ENCODE results near the gene ANKRD1. TPM values are rescaled to one million over a fixed set of nuclear protein-coding genes. Genes with fewer than 3 reads are reported as not detected.

ANKRD1 gene
- total RNA-seq, 1 experiment from 2014 or later, result 0.11 TPM

DNA sequence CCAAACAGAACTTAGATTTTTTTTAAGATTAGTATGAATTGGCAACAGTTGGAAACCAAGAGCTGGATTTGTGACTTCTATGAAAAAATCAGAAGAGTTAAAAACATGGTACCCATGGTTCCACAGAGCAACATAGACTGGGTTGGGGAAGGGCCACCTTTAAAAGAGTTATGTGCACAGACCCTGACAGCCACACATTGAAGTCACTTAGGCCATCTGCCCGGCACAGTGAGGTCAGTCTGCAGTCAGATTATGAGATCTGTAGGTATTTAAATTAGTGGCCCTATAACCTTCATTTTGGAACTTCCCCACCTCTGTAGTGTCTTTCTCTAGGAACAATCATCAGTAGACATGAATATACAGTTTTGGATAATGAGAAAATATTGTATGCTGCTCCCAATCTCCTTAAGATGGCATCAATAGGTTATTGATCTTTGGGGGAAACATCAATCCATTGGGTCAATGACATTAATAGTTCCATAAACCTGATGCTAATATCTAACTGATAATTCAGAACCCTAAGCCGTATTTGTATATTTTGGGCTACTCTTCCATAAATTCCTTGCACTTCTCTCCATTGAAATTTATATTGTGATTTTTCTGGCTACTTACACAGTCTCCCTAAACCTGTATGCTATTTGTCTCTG, 7.0 kb downstream of the ANKRD1 start:
- Histone ChIP-seq H2AFZ (ENCODE audit: low read length) (no peak overlapping the region), H3K27me3 (ENCODE audit: insufficient read depth, low read length) (peaks cover 41% of the 10 kb centered on the region; the same call in 1 of the 2 replicates), H3K23ac (ENCODE audit: insufficient read length, low read depth, low read length) (no peak overlapping the region), H3K4me1 (ENCODE audit: insufficient read depth, low read length) (no peaks in the 10 kb centered on the region), H2BK120ac (ENCODE audit: low read depth, low read length, poor library complexity, severe bottlenecking) (no peak overlapping the region), H3K23me2 (ENCODE audit: insufficient read length, low read depth, low read length, poor library complexity, severe bottlenecking) (no peaks in the 10 kb centered on the region), H3K18ac (ENCODE audit: insufficient read length, low read depth, low read length) (no peak overlapping the region), H3T11ph (ENCODE audit: low read length) (no peak overlapping the region), H2BK15ac (ENCODE audit: low read depth, low read length) (no peak overlapping the region), H4K5ac (ENCODE audit: insufficient read length, low read depth, low read length) (no peak overlapping the region), H2BK20ac (ENCODE audit: low read depth, low read length, poor library complexity, severe bottlenecking) (no peak overlapping the region), H3K14ac (ENCODE audit: insufficient read depth, low read length) (no peak overlapping the region), H4K8ac (replicated peaks; ENCODE audit: insufficient read length, low read depth, low read length) (no peak overlapping the region), H3K27ac (ENCODE audit: insufficient read length, low read depth, low read length) (no peak overlapping the region), H3K4me2 (ENCODE audit: insufficient read depth, insufficient read length, low read length) (no peak overlapping the region), H4K91ac (ENCODE audit: insufficient read length, low read depth, low read length) (no peak overlapping the region), H3K4ac (ENCODE audit: low read depth, low read length) (no peak overlapping the region), H2AK5ac (ENCODE audit: insufficient read length, low read length) (no peak overlapping the region), H4K20me1 (ENCODE audit: control insufficient read depth, insufficient read depth, insufficient read length) (no peaks in the 10 kb centered on the region), H3K9ac (ENCODE audit: extremely low read depth, insufficient read length, low read length) (no peak overlapping the region), H2BK5ac (ENCODE audit: insufficient read length, low read length) (no peak overlapping the region), H3K79me2 (ENCODE audit: insufficient read depth, low read length) (no peaks in the 10 kb centered on the region), H3K79me1 (ENCODE audit: insufficient read depth, low read depth, low read length, poor library complexity, severe bottlenecking) (no peaks in the 10 kb centered on the region), H3K56ac (ENCODE audit: insufficient read length, low read depth, low read length) (no peak overlapping the region), H2BK12ac (ENCODE audit: insufficient read length, low read depth, low read length) (no peak overlapping the region), H3K9me3 (ENCODE audit: control insufficient read depth, low read depth, low read length) (no peaks in the 10 kb centered on the region)
- no CpG with 5 or more reads among the region's 2 CpGs for WGBS (ENCODE audit: extremely low coverage, insufficient read length, low lambda C conversion rate)
- Mint-ChIP-seq H3K9me3 (peaks cover 0 to 5% of the 10 kb centered on the region in 2 experiments; a peak in 2 of 5 replicates), H3K36me3 (ENCODE audit: insufficient read depth in 1 of 3, low read depth in 3 of 3) (no peaks in the 10 kb centered on the region), H3K27ac (no peak overlapping the region), H3K27me3 (ENCODE audit: low read depth) (peaks cover 88% of the 10 kb centered on the region), H3K4me1 (peaks cover 11 to 16% of the 10 kb centered on the region in 2 experiments), H3K4me3 (no peak overlapping the region)
- TF ChIP-seq, protein P1, sequence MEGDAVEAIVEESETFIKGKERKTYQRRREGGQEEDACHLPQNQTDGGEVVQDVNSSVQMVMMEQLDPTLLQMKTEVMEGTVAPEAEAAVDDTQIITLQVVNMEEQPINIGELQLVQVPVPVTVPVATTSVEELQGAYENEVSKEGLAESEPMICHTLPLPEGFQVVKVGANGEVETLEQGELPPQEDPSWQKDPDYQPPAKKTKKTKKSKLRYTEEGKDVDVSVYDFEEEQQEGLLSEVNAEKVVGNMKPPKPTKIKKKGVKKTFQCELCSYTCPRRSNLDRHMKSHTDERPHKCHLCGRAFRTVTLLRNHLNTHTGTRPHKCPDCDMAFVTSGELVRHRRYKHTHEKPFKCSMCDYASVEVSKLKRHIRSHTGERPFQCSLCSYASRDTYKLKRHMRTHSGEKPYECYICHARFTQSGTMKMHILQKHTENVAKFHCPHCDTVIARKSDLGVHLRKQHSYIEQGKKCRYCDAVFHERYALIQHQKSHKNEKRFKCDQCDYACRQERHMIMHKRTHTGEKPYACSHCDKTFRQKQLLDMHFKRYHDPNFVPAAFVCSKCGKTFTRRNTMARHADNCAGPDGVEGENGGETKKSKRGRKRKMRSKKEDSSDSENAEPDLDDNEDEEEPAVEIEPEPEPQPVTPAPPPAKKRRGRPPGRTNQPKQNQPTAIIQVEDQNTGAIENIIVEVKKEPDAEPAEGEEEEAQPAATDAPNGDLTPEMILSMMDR (conservative IDR thresholded peaks at IDR 0.05), result no peak
- no peak for DNase-seq
